Hematopoietic multipotent progenitor cell treated with erythropoietin and hydrocortisone succinate and interleukin-3 and kit ligand, for 15 days (in vitro differentiated cells): ENCODE results near the gene DNM3.
"Not testable (repeated sequence)": the region's sequence is repeated elsewhere in the genome, so short reads cannot be mapped to it uniquely, and the experiment has no call there.

ENCODE experiments used
- DNase-seq: peaks from one replicate; pipeline ENCODE4 v3.0.0-alpha.2; 2015; ENCODE audit warnings: low spot score

DNM3 gene

GRCh38 chr1:172277989-172278388 is 436.7 kb downstream of the DNM3 start:
- no peak for DNase-seq

DNA sequence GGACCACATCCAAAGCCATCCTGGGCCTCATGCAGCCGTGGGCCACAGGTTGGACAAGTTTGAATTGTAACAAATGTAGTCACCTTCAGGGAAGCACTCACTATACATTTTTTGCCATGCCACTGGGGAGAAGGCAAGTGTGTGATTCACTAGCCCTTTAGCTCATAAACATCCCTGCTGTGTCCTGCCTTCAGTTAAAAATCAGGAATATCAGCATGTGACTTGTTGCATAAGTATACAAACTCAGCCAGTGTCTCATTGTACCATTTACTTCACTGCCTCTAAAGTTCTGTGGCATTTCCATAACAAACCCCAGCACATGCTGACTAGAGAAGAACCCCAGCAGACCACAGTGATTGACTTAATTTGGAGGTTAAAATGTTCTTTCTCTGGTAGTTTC is 437.2 kb downstream of the DNM3 start:
- DNase-seq: no peak

DNA sequence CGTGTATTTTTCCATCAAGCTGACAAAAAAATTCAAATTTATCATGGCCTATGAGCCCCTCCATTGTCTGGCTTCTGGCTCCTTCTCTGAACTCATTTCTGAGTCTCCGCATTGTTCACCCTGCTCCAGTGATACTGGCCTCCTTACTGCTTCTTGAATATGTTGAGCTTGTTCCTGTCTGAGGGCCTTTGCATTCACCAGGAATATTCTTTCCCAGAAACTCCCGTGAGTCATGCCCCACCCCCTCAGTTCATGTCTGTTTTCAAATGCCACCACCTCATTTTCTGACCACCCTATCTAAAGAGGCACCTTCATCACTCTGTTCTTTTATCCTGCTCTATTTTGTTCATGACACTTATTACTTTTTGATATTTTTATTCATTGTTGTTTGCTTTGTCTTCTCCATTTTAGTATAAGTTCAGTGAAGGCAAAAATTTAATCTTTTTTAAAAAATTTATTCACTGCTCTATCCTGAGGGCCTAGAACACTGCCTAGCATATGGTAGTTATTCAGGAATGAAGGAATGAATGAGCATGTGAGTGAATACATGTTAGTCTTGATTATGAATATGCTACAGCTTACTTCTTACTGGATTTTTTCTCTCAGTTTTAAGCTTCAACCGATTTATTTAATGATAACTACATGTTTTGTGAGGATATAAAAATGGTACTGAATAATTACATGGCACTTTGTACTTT is 438.8 kb downstream of the DNM3 start:
- no peak for DNase-seq

DNA sequence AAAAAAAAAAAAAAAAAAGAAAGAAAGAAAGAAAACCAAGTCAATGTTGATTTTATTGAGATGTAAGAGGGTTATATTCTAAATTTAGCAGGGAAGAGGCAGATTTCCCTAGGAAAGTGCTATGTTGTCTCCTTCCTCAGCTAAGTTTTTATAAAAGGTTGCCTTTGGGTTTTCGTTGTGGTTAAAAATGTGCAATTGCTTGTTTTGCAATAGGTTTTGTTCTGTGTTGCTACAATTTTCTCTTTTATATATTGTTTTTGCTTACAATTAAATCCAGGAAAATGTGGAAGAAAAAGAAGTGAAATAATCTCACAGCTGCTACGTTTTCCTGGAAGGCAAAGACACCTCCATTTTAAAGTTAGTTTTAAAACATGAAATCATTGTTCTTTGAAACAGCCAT is 442.5 kb downstream of the DNM3 start:
- DNase-seq: no peak

GRCh38 chr1:172286629-172287076 is 445.4 kb downstream of the DNM3 start:
- no peak for DNase-seq

DNA sequence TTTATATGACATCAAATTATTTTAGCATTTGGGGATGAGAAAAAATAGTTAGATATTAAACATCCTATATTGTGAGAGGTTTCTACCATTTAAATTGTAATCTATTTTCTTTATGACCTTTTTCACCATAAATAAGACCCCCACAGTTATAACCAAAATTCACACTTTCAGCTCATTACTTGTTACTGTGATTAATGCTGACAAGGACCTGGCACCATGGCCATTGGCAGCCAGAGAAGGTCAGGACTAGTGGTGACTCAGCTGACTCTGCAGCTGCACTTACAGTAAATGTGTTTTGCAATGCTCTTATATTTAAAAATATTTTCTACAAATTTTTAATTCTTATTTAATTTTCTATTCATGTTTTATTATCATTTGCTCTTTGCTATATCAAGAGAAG is 445.9 kb downstream of the DNM3 start:
- DNase-seq: no peak

DNA sequence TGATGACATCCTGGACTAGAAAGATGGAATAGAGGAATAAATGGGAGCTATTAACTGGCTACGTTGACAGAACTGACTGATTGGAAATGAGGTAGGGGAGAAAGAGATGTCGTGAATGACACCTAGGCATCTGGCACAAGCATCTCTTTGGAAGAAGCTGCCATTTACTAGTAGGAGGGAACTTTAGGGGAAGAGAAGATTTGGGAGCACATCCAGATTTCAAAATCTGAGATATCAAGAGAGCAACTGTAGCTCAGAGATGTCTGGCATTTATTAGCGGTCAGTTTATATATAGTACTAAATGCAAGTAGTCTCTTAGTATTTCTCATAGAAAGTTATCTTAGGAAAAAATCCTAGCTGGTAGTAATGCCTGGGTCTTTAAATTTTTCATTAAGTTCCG is 447.3 kb downstream of the DNM3 start:
- DNase-seq: no peak

DNA sequence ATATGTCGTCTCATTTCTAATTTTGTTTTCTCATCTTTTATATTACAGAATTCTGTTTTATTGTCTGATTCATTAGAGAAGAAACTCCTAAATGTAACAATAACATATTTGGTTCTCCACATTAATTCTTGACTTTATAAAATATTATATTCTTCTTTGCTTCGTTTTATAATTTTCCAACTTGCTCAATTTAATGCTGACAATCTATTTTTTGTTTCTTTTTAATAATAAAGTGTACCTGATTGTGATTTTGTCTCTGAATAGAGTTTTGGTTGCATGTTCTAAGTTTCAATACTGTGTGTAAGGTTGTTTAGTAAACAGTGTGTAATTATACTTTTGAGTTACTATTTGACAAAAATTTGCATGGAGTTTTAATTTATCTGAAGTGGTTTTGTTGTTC is 448.1 kb downstream of the DNM3 start:
- DNase-seq: no peak

- no peak for DNase-seq
These were observed 451.5 kb downstream of the DNM3 start for GRCh38 chr1:172292840-172293239.

DNA sequence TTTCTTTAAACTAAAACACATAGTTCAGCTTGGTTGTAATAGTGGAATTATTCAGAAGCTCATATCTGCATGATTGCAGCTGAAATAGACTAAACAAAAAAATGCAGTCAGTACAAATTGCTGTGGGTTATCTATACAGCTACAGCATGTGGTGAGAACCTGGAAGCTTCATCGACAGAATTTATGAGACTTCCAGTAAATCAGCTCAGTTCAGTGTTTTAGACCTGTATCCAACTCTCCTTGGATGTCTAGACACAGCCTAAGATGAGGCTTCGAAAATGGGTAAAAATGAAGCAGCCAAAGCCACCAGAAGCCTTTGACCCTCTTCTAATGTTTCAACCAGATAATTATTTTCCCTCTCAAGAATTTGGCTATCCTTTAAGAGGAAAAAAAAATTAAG is 452.1 kb downstream of the DNM3 start:
- DNase-seq: no peak

DNA sequence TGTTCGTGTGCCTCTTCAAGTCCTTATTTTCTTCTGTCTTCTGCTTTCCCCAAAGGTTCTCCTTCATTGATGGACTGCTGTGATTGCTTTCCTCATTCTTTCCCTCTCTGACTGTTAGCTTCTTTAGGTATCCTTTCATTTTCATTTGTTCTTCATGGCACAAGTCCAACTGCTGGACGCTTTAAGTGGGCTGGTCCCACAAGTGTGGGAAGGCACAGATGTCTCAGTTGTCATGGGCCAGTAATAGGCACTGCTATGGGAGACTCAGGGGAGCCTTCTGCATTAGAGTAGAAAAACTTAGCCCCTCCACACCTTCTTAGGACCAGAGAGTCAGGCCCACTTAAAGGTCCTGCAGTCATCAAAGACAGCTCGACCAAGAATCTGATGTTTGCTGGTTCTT is 456.8 kb downstream of the DNM3 start:
- no peak for DNase-seq

- no peak for DNase-seq
These were observed 457.6 kb downstream of the DNM3 start for GRCh38 chr1:172298911-172299310.

GRCh38 chr1:172299515-172299914 is 458.2 kb downstream of the DNM3 start:
- DNase-seq: no peak

DNA sequence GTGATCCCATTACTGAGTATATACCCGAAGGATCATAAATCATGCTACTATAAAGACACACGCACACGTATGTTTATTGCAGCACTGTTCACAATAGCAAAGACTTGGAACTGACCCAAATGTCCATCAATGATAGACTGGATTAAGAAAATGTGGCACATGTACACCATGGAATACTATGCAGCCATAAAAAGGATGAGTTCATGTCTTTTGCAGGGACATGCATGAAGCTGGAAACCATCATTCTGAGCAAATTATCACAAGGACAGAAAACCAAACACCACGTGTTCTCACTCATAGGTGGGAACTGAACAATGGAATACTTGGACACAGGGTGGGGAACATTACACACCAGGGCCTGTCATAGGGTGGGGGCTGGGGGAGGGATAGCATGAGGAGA is 466.2 kb downstream of the DNM3 start:
- not testable (repeated sequence) for DNase-seq

DNA sequence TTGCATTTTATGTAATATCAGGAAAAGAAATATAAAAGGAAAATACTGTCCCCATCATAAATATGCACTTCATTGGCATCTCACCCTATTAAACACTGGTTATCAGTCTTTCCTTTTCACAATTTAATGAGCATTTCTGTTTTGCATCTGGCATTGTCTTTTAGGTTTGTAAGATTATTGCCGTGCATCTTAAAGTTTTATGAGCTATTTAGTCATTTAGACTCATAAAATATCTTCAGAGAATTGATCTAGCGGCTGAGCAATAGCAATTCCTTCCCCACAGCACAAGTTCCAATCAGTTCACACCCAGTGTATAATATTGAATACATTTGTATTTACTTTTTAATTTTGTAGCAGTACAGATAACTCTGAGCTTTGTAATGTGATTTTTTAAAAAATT is 466.8 kb downstream of the DNM3 start:
- no peak for DNase-seq

DNA sequence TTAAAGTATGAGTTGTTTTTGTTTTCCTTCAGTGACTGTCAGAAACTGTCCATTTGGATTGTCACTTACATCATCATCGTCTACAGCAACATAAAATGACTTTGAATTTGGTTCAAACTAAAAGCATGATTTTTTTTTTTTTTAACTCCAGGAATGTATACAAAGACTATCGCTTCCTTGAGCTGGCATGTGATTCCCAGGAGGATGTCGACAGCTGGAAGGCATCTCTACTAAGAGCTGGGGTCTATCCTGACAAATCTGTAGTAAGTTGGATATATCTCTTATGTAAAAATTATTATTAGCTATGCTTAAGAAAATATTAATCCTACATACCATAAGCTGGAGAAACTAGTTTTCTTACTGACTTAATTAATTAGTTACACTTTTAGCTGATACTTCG is 467.3 kb downstream of the DNM3 start:
- DNase-seq: no peak

DNA sequence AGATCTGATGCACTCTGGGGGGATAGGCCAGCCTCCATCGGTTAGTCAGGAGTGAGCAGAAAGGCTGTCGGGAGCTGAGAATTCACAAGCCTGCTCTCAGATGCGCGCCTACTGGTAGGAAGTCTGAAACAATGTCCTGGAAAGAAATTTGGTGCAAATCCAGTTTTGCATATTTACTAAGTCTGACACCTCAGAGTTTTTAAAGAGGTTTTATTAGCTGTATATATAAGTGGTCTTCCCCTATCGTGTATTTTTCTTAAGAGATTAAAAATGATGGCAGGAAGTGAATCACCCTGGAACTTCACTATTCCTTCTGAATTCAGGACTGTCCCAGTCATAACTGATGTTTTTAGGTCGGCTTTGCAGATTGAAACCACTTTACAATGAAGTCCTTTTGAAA is 479.4 kb downstream of the DNM3 start:
- DNase-seq: no peak

DNA sequence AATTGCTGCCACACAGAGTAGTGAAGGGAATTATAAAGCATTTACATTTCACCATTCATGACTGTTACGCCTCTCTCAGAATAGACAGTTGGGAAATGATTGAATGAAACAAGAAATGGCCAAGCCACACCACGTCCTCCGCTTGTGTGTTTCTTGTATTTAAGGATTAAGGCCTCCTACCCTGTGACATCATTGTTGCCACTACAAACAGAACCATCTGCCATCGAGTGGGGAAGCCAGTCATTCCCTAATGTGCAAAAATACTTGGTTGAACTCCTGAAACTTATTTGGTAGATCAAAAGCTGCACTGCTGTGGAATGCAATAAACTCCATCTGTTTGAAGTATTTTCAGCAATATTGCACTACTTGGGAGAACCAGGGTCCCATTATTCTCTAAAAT is 480.2 kb downstream of the DNM3 start:
- DNase-seq: no peak

DNA sequence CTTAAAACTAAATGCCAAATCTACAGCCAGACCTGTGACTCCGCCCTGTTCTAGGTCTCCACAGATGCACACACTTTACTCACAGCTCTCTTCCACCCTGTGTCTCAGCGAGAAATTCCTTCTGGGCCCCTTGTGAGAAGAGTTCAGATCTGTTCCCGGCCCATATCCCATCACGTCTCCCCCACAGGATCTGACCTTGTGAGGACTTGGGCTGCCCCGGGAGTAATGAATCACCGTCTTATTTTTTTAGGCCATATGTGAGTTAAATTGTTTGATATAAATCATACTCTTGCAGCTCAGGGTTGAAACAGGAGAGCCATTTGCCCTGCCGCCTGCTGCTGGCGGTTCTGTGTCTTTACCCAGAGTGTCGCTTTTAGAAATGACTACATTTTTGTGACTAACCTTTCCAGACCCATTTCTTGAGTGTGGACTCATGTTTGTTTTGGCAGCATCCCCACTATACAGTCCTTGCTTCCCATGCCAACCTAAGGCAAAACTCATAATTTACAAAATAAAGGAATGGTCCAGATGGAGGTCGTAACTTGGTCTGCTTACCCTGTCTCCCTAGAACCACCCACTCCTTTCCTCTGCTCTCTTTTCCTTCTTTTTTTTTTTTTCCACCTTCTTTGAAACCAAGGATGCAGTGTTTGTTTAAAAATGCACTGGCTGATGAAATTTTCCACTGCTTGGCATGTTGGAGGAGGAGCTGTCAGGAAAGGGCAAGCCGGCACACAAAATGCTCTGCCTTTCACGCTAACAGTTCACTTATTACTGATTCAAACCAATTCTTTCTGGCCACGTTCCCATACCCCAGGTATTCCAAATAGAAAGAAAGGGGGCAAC is 481.1 kb downstream of the DNM3 start:
- DNase-seq: no peak

- DNase-seq: no peak
These were observed 482.4 kb downstream of the DNM3 start for GRCh38 chr1:172323686-172324085.

- no peak for DNase-seq
These were observed 482.8 kb downstream of the DNM3 start for GRCh38 chr1:172324086-172324485.

- no peak for DNase-seq
These were observed 483.5 kb downstream of the DNM3 start for GRCh38 chr1:172324761-172325160.

- no peak for DNase-seq
These were observed 484.2 kb downstream of the DNM3 start for GRCh38 chr1:172325531-172325930.

DNA sequence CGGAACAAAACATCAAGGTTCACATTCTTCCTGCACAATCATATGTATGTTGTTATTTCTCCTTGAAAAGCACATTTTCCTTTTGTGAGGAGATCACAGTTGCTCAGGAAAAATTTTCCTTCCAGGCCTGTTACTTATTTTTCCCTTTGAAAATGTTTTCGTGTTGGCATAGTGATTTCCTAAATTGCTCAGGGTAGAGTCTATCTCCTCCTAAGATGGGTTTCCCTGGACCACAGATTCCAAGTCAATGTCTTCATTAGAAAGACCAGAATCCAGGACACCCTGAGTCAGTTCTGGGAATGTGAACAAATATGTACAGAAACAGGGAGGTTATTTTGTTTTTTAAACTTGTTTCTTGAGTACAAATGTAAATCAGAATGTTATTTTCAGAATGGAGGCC is 484.8 kb downstream of the DNM3 start:
- no peak for DNase-seq
